ENCODE data around the gene MYL9. TPM values are rescaled to one million over a fixed set of nuclear protein-coding genes. Genes with fewer than 3 reads are reported as not detected.

Gene MYL9
- total and polyA plus RNA-seq, 8 donors = 9.9 to 122 (median 31.7) TPM

DNA sequence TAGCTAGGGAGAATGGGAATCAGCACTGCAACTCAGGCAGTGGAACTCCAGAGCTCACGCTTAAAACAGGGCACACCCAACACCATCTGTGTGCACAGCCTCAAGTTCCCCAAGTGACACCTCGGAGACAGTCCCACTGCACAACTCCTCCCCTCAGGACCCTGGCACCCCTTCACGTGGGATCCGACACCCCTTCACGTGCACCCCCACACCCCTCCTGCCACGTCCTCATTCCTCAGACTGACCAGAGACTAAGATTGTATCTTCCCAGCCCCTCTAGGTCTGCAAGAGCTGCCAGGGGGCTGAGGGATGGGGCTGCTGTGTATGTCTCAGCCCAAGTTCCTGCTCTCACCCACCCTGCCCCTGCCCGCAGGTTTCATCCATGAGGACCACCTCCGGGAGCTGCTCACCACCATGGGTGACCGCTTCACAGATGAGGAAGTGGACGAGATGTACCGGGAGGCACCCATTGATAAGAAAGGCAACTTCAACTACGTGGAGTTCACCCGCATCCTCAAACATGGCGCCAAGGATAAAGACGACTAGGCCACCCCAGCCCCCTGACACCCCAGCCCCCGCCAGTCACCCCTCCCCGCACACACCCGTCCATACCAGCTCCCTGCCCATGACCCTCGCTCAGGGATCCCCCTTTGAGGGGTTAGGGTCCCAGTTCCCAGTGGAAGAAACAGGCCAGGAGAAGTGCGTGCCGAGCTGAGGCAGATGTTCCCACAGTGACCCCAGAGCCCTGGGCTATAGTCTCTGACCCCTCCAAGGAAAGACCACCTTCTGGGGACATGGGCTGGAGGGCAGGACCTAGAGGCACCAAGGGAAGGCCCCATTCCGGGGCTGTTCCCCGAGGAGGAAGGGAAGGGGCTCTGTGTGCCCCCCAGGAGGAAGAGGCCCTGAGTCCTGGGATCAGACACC lies 7.6 kb downstream of the MYL9 start:
- intact Hi-C loops (cut with DNase I) = no loop called here
- TF ChIP-seq CTCF (IDR thresholded peaks at IDR 0.05) = no peak
- Histone ChIP-seq H3K27ac (no peak overlapping the region), H3K4me1 (no peaks in the 10 kb centered on the region), H3K27me3 (no peaks in the 10 kb centered on the region), H3K4me3 (no peak overlapping the region), H3K36me3 (no peaks in the 10 kb centered on the region), H3K9me3 (no peaks in the 10 kb centered on the region)
- ATAC-seq = no peak
- peak in 1 of 6 donors; percentile 27 for DNase-seq
- FAIRE-seq = no peak
- 83 to 88% methylated on average over 21 to 23 of the region's 23 CpGs for WGBS, 2 donors

- intact Hi-C loops (cut with DNase I) = no loop called here
- TF ChIP-seq CTCF (IDR thresholded peaks at IDR 0.05) = no peak
- no peaks in the 10 kb centered on the region for H3K36me3 ChIP-seq
- H3K27ac ChIP-seq = no peak overlapping the region
- DNase-seq = peak in 1 of 6 donors; percentile 25
- no peak for FAIRE-seq
- no peaks in the 10 kb centered on the region for H3K27me3 ChIP-seq
- H3K9me3 ChIP-seq = no peaks in the 10 kb centered on the region
- no peak overlapping the region for H3K4me3 ChIP-seq
- no peaks in the 10 kb centered on the region for H3K4me1 ChIP-seq
- 87 to 89% methylated on average over 9 of the region's 9 CpGs for WGBS, 2 donors
- no peak for ATAC-seq
Observed at GRCh38 chr20:36549628-36549941, 8.3 kb downstream of the MYL9 start.

DNA sequence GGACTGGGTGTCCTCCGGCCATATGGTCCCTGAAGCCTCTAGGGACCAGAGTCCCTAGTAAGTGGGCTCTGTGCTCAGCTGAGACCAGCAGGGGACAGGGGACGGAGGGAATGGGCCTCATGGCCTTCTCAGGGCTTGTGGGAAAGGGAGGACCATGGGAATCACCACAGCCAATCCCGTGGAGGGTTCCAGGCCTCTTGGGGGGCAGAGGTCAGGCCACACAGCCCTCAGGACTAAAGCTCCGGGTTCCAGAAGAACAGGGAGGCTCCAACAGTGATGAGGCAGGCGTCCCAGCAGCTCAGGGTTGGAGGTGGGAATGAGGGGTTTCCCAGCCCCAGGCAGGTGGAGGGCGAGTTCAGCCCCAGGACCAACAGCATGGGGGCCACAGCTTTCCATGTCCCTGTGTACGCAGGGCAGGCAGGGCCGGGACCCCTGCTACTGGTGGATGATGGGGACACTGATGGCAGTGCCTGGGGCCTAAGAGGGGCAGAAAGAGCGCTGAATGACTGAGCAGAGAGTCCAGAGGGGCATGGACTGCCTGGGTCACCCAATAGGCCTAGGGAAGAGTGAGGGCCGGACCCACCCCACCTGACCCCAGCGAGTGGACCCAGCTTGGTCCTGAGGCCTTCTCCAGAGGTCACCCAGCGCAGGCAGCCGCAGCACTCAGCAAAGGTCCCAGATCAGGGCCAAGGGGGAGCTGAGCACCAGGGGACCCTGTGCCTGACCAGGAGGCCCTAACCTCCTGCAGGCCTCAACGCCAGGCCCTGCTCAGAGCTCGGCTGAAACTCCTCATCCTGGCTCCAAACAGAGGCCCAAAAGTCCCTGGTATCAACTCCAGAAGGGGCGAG lies 8.8 kb downstream of the MYL9 start:
- Histone ChIP-seq H3K36me3 (no peaks in the 10 kb centered on the region), H3K4me3 (no peak overlapping the region), H3K4me1 (no peaks in the 10 kb centered on the region), H3K27me3 (no peaks in the 10 kb centered on the region), H3K27ac (no peak overlapping the region), H3K9me3 (no peaks in the 10 kb centered on the region)
- no peak for TF ChIP-seq CTCF (IDR thresholded peaks at IDR 0.05)
- FAIRE-seq = no peak
- WGBS, 2 donors = 81 to 85% methylated on average over 15 to 16 of the region's 16 CpGs
- ATAC-seq = peak in 2 of 4 donors; percentile 11 to 17
- intact Hi-C loops (cut with DNase I) = no loop called here
- DNase-seq = peak in 1 of 6 donors; percentile 49

- TF ChIP-seq CTCF (IDR thresholded peaks at IDR 0.05) = no peak
- WGBS, 2 donors = 73% methylated on average over 14 to 15 of the region's 15 CpGs
- Histone ChIP-seq H3K27me3 (no peaks in the 10 kb centered on the region), H3K36me3 (no peaks in the 10 kb centered on the region), H3K4me1 (no peaks in the 10 kb centered on the region), H3K9me3 (no peaks in the 10 kb centered on the region), H3K4me3 (no peak overlapping the region), H3K27ac (no peak overlapping the region)
- DNase-seq (peak in 1 of 6 donors; percentile 42), ATAC-seq (peak in 1 of 4 donors; percentile 25), FAIRE-seq (no peak)
- intact Hi-C loops (cut with DNase I) = no loop called here
Observed at GRCh38 chr20:36550790-36551299, 9.5 kb downstream of the MYL9 start.
